B cell (primary cell): ENCODE data around the gene DENND1A. TPM values are rescaled to one million over a fixed set of nuclear protein-coding genes. Genes with fewer than 3 reads are reported as not detected.

Experiments
- ATAC-seq: fragments of 200-7000 bp; cut with Tn5 transposase; one replicate; pipeline ENCODE4 v1.10.0; 2021; ENCODE audit warnings: low read depth, mild to moderate bottlenecking, moderate number of reproducible peaks, moderate library complexity
- CTCF ChIA-PET: fragments of 350-600 bp; sonication (Branson Sonifier 250); formaldehyde crosslinking; loops from one replicate; lab custom pipeline; 2021; ENCODE audit warnings: antibody characterized with exemption, inconsistent platforms; lab: Charles Lee
- POLR2A ChIA-PET: fragments of 350-600 bp; sonication (Branson Sonifier 250); formaldehyde crosslinking; loops from one replicate; lab custom pipeline; 2021; ENCODE audit warnings: antibody characterized with exemption; lab: Charles Lee
- DNase-seq: peaks from one replicate; pipeline ENCODE4 v3.0.0; 2013
- H2AFZ ChIP-seq: 2 replicates; pipeline ENCODE4 v1.6.1; 2012; ENCODE audit warnings: mild to moderate bottlenecking, low read depth, low read length; ENCODE audit not compliant: insufficient read depth, poor library complexity, severe bottlenecking
- H3K27ac ChIP-seq, 2 donors: 1 replicate in 1 of 2; 2 replicates in 1 of 2; pipeline ENCODE4 v1.5.1; 2012 to 2013; ENCODE audit warnings: low read length in 2 of 2, mild to moderate bottlenecking in 2 of 2, moderate library complexity in 1 of 2
- H3K27me3 ChIP-seq, 4 experiments: fragments of 200-600 bp in 1 of 4; sonication (generic) in 1 of 4; replicated peaks in 1 of 4; 1 replicate in 2 of 4; 2 replicates in 2 of 4; pipeline versions ENCODE4 v1.6.1 to v1.7.0; 2013 to 2016; ENCODE audit warnings: low read length in 3 of 4, mild to moderate bottlenecking in 2 of 4, mixed read lengths in 1 of 4, moderate library complexity in 1 of 4; ENCODE audit not compliant: insufficient read depth in 4 of 4, control insufficient read depth in 3 of 4; ENCODE audit errors: control extremely low read depth in 1 of 4
- H3K36me3 ChIP-seq, 2 experiments: replicated peaks in 1 of 2; 1 replicate in 1 of 2; 2 replicates in 1 of 2; pipeline versions ENCODE4 v1.6.1 to v1.7.1; 2013; ENCODE audit warnings: low read length in 1 of 2; ENCODE audit not compliant: insufficient read depth in 2 of 2, control insufficient read depth in 1 of 2; ENCODE audit errors: control extremely low read depth in 1 of 2, extremely low read depth in 1 of 2
- H3K4me1 ChIP-seq, 2 donors: fragments of 200-600 bp in 1 of 2; sonication (generic) in 1 of 2; 1 replicate in 1 of 2; 2 replicates in 1 of 2; pipeline versions ENCODE4 v1.5.1 to v1.6.1; 2013 to 2017; ENCODE audit warnings: low read length in 2 of 2; ENCODE audit not compliant: control insufficient read depth in 2 of 2, insufficient read depth in 2 of 2
- H3K4me2 ChIP-seq: replicated peaks from 2 replicates; pipeline ENCODE3; 2012; ENCODE audit warnings: mild to moderate bottlenecking, low read depth, low read length; ENCODE audit not compliant: poor library complexity, severe bottlenecking
- H3K4me3 ChIP-seq, 5 experiments: fragments of 200-600 bp in 1 of 5; sonication (generic) in 1 of 5; 1 replicate in 3 of 5; 2 replicates in 2 of 5; pipeline versions ENCODE4 v1.5.1 to v1.7.0; 2011 to 2016; ENCODE audit warnings: low read length in 4 of 5, mild to moderate bottlenecking in 4 of 5, low read depth in 2 of 5, control low read depth in 1 of 5, moderate library complexity in 1 of 5; ENCODE audit not compliant: insufficient read depth in 1 of 5; ENCODE audit errors: control extremely low read depth in 1 of 5, extremely low read depth in 1 of 5
- H3K79me2 ChIP-seq: fragments of 200-600 bp; sonication (generic); one replicate; pipeline ENCODE4 v1.6.0; 2016; ENCODE audit warnings: low read length; ENCODE audit not compliant: control insufficient read depth, insufficient read depth
- H3K9ac ChIP-seq: fragments of 200-600 bp; sonication (generic); 2 replicates; pipeline ENCODE4 v1.6.1; 2017; ENCODE audit warnings: mild to moderate bottlenecking, low read length, moderate library complexity
- H3K9me3 ChIP-seq, 3 donors: one replicate each; pipeline versions ENCODE4 v1.6.1 to v1.7.1; 2013; ENCODE audit warnings: low read length in 2 of 3; ENCODE audit not compliant: control insufficient read depth in 2 of 3, insufficient read depth in 1 of 3; ENCODE audit errors: control extremely low read depth in 1 of 3
- H4K20me1 ChIP-seq: 2 replicates; pipeline ENCODE4 v1.6.0; 2012; ENCODE audit warnings: mild to moderate bottlenecking, low read length; ENCODE audit not compliant: insufficient read depth, control insufficient read depth, poor library complexity, severe bottlenecking
- H3K27ac Mint-ChIP-seq: one replicate; pipeline ENCODE4 v1.8.0; 2021; ENCODE audit warnings: mixed read lengths
- H3K27me3 Mint-ChIP-seq: one replicate; pipeline ENCODE4 v1.8.0; 2021; ENCODE audit warnings: mixed read lengths
- H3K4me1 Mint-ChIP-seq: one replicate; pipeline ENCODE4 v1.8.0; 2021; ENCODE audit warnings: mixed read lengths
- H3K4me3 Mint-ChIP-seq: one replicate; pipeline ENCODE4 v1.8.0; 2021; ENCODE audit warnings: mixed read lengths
- H3K9me3 Mint-ChIP-seq: one replicate; pipeline ENCODE4 v1.8.0; 2022; ENCODE audit warnings: mixed read lengths; ENCODE audit not compliant: insufficient read depth
- CTCF ChIP-seq: fragments of 200-600 bp; IDR thresholded peaks from one replicate; pipeline ENCODE4 v1.8.0; 2022; ENCODE audit warnings: antibody characterized with exemption, mild to moderate bottlenecking
- EZH2 ChIP-seq: IDR thresholded peaks from 2 replicates; pipeline ENCODE4 v1.6.1; 2012; ENCODE audit warnings: borderline replicate concordance, low read depth, mild to moderate bottlenecking, moderate library complexity, low read length; ENCODE audit not compliant: insufficient read depth, poor library complexity, severe bottlenecking
- WGBS: methylation state at CpG from one replicate; pipeline ENCODE4 v1.1.5; 2013; ENCODE audit warnings: missing lambda C conversion rate; ENCODE audit not compliant: insufficient coverage; 5-methylcytosine and 5-hydroxymethylcytosine counted together
- intact Hi-C: fragments of 100-400 bp; cut with micrococcal nuclease; formaldehyde crosslinking; loops from one replicate; pipeline ENCODE4 v1.10.0; 2022
- polyA plus RNA-seq: library from polyadenylated mRNA; depleted of rRNA; stranded (reverse); fragments of >200 nt; gene quantifications from 2 replicates; pipeline ENCODE4 v1.2.3, GENCODE V29; 2012
- total RNA-seq, 2 donors: library from RNA; stranded (reverse); fragments of 120-200 nt in 1 of 2; gene quantifications; 1 replicate in 1 of 2; 2 replicates in 1 of 2; pipeline versions ENCODE4 v1.2.3 to v1.2.4, GENCODE V29; 2013 to 2022

Gene DENND1A
- total and polyA plus RNA-seq, 2 donors (not counting 1 experiment from before 2014, with no cell fraction given), result 10.8 to 26.0 TPM

GRCh38 chr9:123343443-123344191, 586.3 kb downstream of the DENND1A start:
- H3K27me3 Mint-ChIP-seq, result no peaks in the 10 kb centered on the region
- H3K9ac ChIP-seq, result peak overlapping the region; percentile 29
- DNase-seq, result peak; percentile 84
- peaks cover 0 to 7% (median 0%) of the 10 kb centered on the region in 3 donors for H3K9me3 ChIP-seq
- peak overlapping the region; percentile 69 for H3K4me3 Mint-ChIP-seq
- H3K27ac ChIP-seq, result peak overlapping the region; percentile 98 to 99
- no peak for TF ChIP-seq CTCF
- no peak for TF ChIP-seq EZH2
- H3K9me3 Mint-ChIP-seq, result no peaks in the 10 kb centered on the region
- no peaks in the 10 kb centered on the region for H4K20me1 ChIP-seq
- peak overlapping the region; percentile 70 for H3K4me2 ChIP-seq
- peaks cover 62% of the 10 kb centered on the region for H3K4me1 Mint-ChIP-seq
- ChIA-PET POLR2A (interaction anchor here (0.5 to 2.5 kb wide), 6 partner anchors 17 to 111 kb away, joined by 3 to 12 read pairs (median 7); partner anchors contain the start of gene STRBP), CTCF (interaction anchor here (0.9 to 2.0 kb wide), 10 partner anchors 9 to 263 kb away, joined by 3 to 6 read pairs (median 4); no protein-coding TSS in a partner anchor)
- intact Hi-C loops, result loop anchor here (1.0 to 10.0 kb wide), 2 partner anchors 168 to 439 kb away; partner anchors contain the start of gene RC3H2
- H3K27ac Mint-ChIP-seq, result peak overlapping the region; percentile 100
- H3K4me3 ChIP-seq, result peak overlapping the region in 2 of 5 experiments; percentile 3 to 17
- 66% methylated on average over 9 of the region's 13 CpGs for WGBS
- peak; percentile 32 for ATAC-seq
- H3K36me3 ChIP-seq, result no peaks in the 10 kb centered on the region
- H3K27me3 ChIP-seq, result no peaks in the 10 kb centered on the region
- peak overlapping the region; percentile 67 for H2AFZ ChIP-seq
- H3K4me1 ChIP-seq, result peaks cover 80 to 89% of the 10 kb centered on the region in 2 donors
- H3K79me2 ChIP-seq, result peaks cover 18% of the 10 kb centered on the region
